Measurements from ENCODE around the gene TSTD1.

DNA sequence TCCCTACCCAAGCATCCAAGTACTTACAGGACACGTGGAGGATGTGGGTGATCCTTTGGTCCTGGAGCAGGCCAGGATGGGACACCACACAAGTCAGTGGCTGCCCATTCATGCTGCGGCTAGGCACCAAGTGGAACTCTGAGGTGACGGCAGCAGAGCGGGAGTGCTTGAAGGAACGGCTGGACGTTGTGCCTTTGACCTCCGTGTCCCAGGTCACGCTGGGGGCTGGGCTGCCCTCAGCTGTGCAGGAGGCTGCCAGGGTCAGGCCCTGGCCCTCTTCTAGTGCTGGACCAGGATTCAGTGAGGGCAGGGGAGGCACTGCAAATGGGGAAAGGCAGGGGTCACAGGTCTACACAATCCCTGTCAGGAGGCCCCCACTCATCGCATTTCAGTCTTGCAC is 38.7 kb upstream of the TSTD1 start:
- TF ChIP-seq, protein P1, sequence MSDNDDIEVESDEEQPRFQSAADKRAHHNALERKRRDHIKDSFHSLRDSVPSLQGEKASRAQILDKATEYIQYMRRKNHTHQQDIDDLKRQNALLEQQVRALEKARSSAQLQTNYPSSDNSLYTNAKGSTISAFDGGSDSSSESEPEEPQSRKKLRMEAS (CRISPR knock-in tag; IDR thresholded peaks at IDR 0.05): no peak
- TF ChIP-seq TCF7 (CRISPR knock-in tag; IDR thresholded peaks at IDR 0.05; ENCODE audit: low read depth) (no peak), NFE2L1 (CRISPR knock-in tag; IDR thresholded peaks at IDR 0.05) (no peak)
- TF ChIP-seq, protein P2, sequence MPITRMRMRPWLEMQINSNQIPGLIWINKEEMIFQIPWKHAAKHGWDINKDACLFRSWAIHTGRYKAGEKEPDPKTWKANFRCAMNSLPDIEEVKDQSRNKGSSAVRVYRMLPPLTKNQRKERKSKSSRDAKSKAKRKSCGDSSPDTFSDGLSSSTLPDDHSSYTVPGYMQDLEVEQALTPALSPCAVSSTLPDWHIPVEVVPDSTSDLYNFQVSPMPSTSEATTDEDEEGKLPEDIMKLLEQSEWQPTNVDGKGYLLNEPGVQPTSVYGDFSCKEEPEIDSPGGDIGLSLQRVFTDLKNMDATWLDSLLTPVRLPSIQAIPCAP (CRISPR knock-in tag; IDR thresholded peaks at IDR 0.05): no peak
- TF ChIP-seq, protein P3, sequence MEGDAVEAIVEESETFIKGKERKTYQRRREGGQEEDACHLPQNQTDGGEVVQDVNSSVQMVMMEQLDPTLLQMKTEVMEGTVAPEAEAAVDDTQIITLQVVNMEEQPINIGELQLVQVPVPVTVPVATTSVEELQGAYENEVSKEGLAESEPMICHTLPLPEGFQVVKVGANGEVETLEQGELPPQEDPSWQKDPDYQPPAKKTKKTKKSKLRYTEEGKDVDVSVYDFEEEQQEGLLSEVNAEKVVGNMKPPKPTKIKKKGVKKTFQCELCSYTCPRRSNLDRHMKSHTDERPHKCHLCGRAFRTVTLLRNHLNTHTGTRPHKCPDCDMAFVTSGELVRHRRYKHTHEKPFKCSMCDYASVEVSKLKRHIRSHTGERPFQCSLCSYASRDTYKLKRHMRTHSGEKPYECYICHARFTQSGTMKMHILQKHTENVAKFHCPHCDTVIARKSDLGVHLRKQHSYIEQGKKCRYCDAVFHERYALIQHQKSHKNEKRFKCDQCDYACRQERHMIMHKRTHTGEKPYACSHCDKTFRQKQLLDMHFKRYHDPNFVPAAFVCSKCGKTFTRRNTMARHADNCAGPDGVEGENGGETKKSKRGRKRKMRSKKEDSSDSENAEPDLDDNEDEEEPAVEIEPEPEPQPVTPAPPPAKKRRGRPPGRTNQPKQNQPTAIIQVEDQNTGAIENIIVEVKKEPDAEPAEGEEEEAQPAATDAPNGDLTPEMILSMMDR (IDR thresholded peaks at IDR 0.05): no peak

Data from WTC11 (cell line).